Esophagus muscularis mucosa (tissue), 4 donors: ENCODE data around the gene QRFPR.

Experiments used
- EP300 ChIP-seq: sonication (generic); formaldehyde crosslinking; IDR thresholded peaks from one replicate; pipeline ENCODE4 v1.6.1; 2017; ENCODE audit warnings: antibody characterized with exemption
- POLR2A ChIP-seq: fragments of 450-650 bp; IDR thresholded peaks from one replicate; pipeline ENCODE4 v1.6.1; 2017; ENCODE audit warnings: antibody characterized with exemption, moderate library complexity, mild to moderate bottlenecking, low read depth
- POLR2AphosphoS5 ChIP-seq, 2 donors: sonication (generic); formaldehyde crosslinking; IDR thresholded peaks; one replicate each; pipeline ENCODE4 v1.6.1; 2017; ENCODE audit warnings: antibody characterized with exemption in 2 of 2
- TF ChIP-seq, protein P1 (sequence below), 3 experiments: fragments of 200-600 bp in 2 of 3; fragments of 450-650 bp in 1 of 3; sonication (generic) in 2 of 3; IDR thresholded peaks; one replicate each; pipeline ENCODE4 v1.5.1; 2017 to 2019; ENCODE audit warnings: antibody characterized with exemption in 3 of 3, mild to moderate bottlenecking in 2 of 3, moderate library complexity in 1 of 3

DNA sequence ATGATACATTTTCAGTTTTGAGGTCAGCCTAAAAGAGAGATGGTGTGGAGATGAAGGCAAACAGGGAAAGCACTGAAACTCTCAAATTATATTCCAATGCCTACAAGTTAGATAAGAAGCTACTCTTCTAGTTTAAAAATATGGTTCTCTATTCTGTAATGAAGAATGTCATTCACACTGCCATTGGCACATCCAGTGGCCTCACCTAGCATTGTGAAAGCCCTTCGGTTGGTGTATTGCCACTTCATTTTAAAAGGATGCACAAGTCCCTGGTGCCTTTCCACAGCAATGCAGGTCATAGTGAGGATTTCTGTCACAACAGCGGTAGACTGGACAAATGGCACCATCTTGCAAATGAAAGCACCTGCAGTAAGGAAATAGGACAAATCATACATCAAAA, 40.6 kb downstream of the QRFPR start:
- TF ChIP-seq, protein P1, sequence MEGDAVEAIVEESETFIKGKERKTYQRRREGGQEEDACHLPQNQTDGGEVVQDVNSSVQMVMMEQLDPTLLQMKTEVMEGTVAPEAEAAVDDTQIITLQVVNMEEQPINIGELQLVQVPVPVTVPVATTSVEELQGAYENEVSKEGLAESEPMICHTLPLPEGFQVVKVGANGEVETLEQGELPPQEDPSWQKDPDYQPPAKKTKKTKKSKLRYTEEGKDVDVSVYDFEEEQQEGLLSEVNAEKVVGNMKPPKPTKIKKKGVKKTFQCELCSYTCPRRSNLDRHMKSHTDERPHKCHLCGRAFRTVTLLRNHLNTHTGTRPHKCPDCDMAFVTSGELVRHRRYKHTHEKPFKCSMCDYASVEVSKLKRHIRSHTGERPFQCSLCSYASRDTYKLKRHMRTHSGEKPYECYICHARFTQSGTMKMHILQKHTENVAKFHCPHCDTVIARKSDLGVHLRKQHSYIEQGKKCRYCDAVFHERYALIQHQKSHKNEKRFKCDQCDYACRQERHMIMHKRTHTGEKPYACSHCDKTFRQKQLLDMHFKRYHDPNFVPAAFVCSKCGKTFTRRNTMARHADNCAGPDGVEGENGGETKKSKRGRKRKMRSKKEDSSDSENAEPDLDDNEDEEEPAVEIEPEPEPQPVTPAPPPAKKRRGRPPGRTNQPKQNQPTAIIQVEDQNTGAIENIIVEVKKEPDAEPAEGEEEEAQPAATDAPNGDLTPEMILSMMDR (IDR thresholded peaks at IDR 0.05) = no peak
- TF ChIP-seq POLR2A = no peak
- no peak for TF ChIP-seq POLR2AphosphoS5 (IDR thresholded peaks at IDR 0.05)
- no peak for TF ChIP-seq EP300
